Hepatocyte (in vitro differentiated cells): ENCODE results near the gene BLOC1S6.

Experiments
- CTCF ChIP-seq: fragments of 200-600 bp; sonication (generic); IDR thresholded peaks from 2 replicates; pipeline ENCODE4 v1.5.1; 2016; ENCODE audit warnings: antibody characterized with exemption, mild to moderate bottlenecking; ENCODE audit not compliant: poor library complexity
- EZH2 ChIP-seq: fragments of 200-600 bp; sonication (generic); IDR thresholded peaks from 2 replicates; pipeline ENCODE4 v1.6.1; 2016; ENCODE audit warnings: antibody characterized with exemption, mild to moderate bottlenecking, borderline replicate concordance
- EZH2phosphoT487 ChIP-seq: fragments of 200-600 bp; sonication (generic); IDR thresholded peaks from one replicate; pipeline ENCODE4 v1.6.1; 2018; ENCODE audit warnings: antibody characterized with exemption, mild to moderate bottlenecking, low read depth, moderate library complexity; ENCODE audit not compliant: unreplicated experiment, severe bottlenecking

GRCh38 chr15:45544266-45545023, 42.7 kb upstream of the BLOC1S6 start:
- TF ChIP-seq CTCF (no peak), EZH2 (no peak), EZH2phosphoT487 (no peak)
